GM21526 (cell line): ENCODE results near the gene PRM2.

Experiments
- ATAC-seq: cut with Tn5 transposase; IDR thresholded peaks from one replicate; pipeline ENCODE4 v1.9.1; 2021; ENCODE audit warnings: moderate library complexity; ENCODE audit not compliant: unreplicated experiment, low FRiP score

The PRM2 gene

GRCh38 chr16:11276143-11276895 lies at the start of gene PRM2:
PRM2 (minus strand) TSS chr16:11276480; CDS start chr16:11276370, 110 bp downstream.
- no peak for ATAC-seq

GRCh38 chr16:11325404-11326083 lies 49.3 kb upstream of the PRM2 start:
- no peak for ATAC-seq

GRCh38 chr16:11323551-11324336 lies 47.5 kb upstream of the PRM2 start:
- ATAC-seq, result no peak

- ATAC-seq, result no peak
These were observed 46.5 kb upstream of the PRM2 start for GRCh38 chr16:11322823-11323222.

DNA sequence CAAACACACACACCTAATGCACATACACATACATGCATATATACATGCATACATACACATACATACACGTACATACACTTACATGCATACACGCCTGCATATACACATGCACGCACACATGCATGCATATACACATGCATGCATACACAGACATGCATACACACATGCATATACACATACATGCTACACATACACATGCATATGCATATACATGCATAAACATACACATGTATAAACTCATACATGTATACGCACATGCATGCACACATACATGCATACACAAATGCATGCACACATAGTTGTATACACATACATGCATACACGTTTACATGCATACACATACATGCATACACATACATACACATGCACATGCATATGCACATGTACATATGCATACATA lies 45.4 kb upstream of the PRM2 start:
- no peak for ATAC-seq

- no peak for ATAC-seq
These were observed 43.9 kb upstream of the PRM2 start for GRCh38 chr16:11320170-11320569.

GRCh38 chr16:11319529-11320146 lies 43.4 kb upstream of the PRM2 start:
- ATAC-seq, result no peak

DNA sequence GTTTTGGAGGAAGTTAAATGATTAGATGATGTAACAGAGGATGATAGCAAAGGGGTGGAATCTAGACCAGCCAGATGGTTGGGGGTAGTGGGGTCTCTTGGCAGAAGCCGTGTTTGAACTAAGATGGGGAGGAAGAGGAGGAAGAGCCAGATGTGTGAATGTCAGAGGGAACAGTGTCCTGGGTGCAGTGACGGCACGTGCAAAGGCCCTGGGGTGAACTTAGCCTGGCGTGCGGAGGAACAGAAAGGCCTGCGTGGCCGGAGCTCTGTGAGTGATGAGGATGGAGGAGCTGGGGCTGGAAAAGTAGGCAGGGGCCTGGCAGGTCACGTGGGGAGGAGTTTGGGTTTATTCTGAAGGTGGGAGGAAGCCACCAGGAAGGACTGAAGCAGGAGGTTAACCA lies 42.5 kb upstream of the PRM2 start:
- ATAC-seq, result no peak

GRCh38 chr16:11316331-11317015 lies 40.2 kb upstream of the PRM2 start:
- no peak for ATAC-seq

DNA sequence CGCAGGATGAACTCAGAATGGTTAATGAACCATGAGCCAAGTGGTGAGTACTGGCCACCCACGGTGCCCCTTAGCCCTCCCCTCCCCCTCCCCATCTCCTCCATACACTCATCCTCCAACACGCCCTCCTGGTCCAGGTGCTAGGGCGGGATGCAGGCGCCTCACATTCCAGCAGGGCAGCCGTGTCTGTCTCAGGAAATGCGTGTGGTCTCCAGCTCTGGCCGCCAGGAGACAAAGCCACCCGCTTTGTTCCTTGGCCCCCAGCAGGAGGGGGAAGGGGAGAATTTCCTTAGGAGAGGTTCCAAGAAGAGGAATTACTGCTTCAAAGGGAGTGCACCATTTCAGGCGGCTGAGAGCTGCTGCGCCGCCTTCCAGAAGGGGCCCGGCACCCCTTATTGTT lies 39.2 kb upstream of the PRM2 start:
- ATAC-seq, result no peak

GRCh38 chr16:11314309-11314894 lies 38.1 kb upstream of the PRM2 start:
- ATAC-seq, result no peak

GRCh38 chr16:11313493-11314308 lies 37.4 kb upstream of the PRM2 start:
- no peak for ATAC-seq

DNA sequence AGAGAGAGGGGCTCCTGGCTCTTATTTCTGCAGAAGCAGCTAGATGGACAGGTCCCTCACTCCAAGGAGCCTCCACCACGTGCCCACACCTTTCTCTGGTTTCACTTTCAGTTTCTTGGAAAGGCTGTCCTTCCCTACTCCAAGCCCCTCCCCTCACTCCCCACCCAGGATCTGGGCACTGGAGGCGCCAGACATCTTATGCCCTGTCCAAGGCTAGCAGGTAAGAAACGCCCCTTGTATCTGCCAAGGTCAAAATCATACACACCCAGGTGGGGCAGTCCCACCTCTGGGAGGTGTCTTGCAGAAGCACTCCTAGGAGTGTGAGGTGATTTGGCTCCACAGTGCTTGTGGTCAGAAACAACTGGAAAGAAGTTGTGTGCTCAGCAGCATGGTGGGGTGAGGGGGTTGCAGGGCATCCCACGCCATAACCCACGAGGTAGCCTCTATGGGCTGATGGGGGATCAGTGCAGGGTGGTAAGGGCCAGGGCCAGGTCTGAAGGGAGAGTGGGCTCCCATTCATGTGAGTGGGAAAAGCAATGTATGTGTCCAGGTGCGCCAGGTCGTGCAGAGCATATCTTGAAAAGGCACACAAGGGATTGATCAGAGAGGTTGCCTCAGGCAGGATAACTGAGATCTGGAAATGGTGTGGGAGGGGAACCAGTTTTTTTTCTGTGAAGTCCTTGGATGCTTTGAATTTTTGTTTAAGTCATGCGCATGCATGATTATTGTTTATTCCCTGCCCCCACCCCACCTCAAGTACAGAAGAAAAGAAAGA lies 36.6 kb upstream of the PRM2 start:
- no peak for ATAC-seq

- ATAC-seq, result no peak
These were observed 34.8 kb upstream of the PRM2 start for GRCh38 chr16:11310997-11311561.

DNA sequence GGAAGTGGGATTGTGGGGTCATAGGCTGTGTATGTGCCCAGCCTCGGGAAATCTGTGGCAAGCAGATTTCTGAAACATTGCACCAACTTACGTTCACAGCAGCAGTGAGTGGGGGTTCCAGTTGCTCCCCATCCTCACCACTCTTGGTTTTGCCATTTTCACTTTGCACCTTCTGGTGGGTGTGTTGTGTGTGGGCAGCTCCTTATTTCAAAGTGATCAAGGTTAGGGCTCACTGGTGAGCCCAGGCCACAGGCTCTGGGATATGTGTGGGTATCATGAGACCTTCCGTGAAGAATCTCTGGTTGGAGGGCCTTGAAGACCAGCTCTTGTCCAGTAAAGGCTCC lies 34.3 kb upstream of the PRM2 start:
- no peak for ATAC-seq

- ATAC-seq, result no peak
These were observed 33.8 kb upstream of the PRM2 start for GRCh38 chr16:11309895-11310633.

DNA sequence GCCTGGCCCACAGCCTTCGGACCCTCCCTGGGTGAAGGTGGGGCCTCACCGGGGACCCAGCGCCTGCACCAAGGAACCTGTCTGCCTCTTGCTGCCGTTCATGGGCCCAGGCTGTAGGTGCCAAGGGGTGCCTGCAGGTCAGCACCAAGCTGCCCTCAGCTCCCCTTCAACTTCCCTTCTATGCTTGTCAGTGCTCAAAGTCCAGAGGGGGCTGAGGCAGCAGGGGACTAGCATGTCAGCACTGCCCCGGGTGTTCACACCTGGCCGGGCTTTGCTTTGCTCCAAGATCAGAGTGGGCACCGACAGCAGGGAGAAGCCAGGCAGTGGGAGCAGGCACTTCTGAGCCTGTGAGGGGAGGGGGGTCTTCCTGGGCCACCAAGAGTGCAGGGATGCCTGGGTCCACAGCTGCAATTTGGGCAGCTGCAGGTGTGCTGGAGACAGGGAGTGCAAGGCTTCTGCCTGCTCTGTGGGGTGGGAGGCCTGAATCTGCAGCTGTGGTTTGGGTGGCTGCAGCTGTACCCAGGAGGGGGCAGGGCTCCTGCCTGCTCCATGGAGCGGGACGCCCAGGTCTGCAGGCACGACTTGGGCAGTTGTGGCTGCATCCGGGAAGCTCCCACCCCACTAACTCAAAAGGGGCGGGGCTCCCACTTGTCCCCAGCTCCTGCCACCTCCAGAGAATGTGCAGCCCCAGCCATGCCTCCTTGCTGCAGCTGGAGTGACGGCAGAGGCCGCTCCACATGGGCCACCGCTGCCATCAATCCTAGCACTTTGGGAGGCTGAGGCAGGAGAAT lies 32.4 kb upstream of the PRM2 start:
- no peak for ATAC-seq
